ENCODE data around the gene PPM1L.

Gene PPM1L

GRCh38 chr3:161107311-161107710 lies 351.3 kb downstream of the PPM1L start:
- DNase-seq: no peak

- DNase-seq: no peak
Measured at GRCh38 chr3:161108840-161109239, 352.8 kb downstream of the PPM1L start.

- no peak for DNase-seq
Measured at GRCh38 chr3:161117646-161118045, 361.6 kb downstream of the PPM1L start.

- no peak for DNase-seq
Measured at GRCh38 chr3:161126495-161126894, 370.5 kb downstream of the PPM1L start.

Data from activated effector memory CD4-positive, alpha-beta T cell treated with anti-CD3 and anti-CD28 coated beads, Interleukin-2, amount 50 U/mL, for 16 hours (primary cell).